Pulmonary artery endothelial cell (primary cell): ENCODE measurements around the gene HSPA12B. TPM values are rescaled to one million over a fixed set of nuclear protein-coding genes. Genes with fewer than 3 reads are reported as not detected.

ENCODE experiments used
- DNase-seq: peaks from one replicate; pipeline ENCODE4 v3.0.0-alpha.2; 2011; ENCODE audit warnings: low read depth, low spot score
- total RNA-seq: library from RNA; depleted of rRNA; stranded (reverse); fragments of >200 nt; gene quantifications from 2 replicates; pipeline ENCODE4 v1.2.3, GENCODE V29; 2014

The HSPA12B gene
- total RNA-seq, 1 donor from 2014 or later, result 7.9 TPM

DNA sequence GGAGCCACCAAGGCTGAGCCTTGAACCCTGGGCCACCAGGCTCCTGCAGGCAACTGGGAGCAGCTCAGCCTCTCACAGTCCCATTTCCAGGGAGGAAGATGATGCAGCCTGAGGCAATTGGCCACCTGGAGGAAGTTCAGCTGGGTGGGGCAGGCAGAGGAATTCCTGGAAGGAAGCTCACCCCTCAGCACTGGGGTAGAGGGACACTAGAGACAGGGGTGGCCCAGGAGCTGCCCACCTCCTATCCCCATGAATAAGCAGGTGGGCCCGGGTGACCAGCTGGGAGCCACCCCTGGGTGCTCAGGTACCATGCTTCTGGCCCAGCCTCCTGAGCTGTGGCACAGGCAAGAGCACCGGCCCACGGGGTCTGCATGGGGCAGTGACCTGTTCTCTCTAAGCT is 3.6 kb upstream of the HSPA12B start:
- no peak for DNase-seq

DNA sequence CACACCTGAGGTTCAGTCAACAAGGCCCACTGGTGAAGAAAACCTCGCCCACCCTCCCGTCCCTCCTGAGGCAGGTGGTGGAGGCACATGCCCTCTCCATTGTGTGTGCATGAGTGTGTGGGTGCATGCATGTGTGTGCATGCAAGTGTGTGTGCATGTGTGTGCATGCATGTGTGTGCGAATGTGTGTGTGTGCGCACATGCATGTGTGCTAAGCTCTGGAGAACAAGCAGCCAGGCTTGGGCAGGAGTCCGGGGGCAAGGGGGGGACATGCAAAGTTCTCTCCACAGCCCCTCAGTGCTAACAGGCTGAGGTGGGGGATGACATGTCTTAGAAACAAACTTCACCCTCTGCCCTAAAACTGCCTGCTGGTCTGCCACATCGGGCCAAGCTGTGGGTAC is 3.1 kb upstream of the HSPA12B start:
- DNase-seq, result no peak

- DNase-seq, result no peak
Measured at GRCh38 chr20:3729811-3730540, 2.5 kb upstream of the HSPA12B start.

DNA sequence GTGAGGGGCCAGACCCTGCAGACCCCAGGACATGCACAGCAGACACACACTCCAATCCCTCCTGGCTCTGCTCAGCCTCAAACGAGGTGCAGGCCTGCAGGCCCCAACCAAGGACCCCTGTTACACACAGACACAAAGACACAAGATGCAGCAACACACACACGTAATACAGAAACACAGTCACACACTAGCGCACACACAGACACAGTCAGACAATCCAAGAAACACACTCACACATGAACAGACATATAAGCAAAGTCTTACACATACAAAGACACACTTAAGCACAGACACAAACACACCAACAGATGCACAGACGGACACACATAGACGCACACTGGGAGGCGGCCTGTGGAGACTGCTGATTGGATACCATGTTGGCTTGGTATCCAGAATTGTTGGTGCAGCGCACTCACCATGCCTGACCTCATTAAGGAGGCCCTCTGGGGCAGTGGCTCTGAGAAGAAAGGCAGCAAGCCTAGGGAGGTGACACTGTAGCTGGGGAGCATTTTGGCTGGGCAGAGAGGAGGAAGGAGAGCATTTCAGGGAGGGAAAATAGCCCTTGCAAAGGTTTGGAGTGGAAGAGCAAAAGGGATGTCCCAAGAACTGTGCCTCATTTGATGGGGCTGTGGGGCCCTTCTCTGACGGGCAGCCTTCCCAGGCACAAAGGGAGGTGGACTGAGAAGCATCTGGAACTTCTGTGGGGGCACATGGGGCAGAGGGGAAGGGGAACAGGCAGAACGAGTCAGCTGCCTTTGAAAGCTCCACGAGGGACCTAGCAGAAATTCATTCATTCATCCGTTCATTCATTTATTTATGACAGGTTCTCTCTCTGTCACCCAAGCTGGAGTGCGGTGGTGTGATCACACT is 1.4 kb upstream of the HSPA12B start:
- DNase-seq, result no peak

DNA sequence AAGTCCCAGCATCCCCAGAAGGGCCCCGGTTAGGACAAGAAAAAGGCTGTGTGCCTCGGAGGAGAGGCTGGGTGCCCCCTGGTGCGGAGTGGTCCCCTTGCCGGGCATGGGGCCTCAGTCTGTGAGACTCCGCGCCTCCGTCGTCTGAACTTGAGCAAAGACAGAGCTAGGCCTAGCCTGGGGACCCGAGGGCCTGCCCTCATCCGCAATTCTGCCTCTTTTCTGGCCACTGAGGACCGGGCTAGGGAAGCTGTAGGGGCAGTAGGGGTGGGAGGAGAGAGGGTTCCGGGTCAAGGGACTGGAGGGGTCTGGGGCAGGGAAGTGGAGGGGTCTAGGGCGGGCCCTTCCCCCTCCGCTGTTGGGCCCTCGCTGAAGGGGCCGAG is 550 bp upstream of the HSPA12B start:
- DNase-seq, result no peak

DNA sequence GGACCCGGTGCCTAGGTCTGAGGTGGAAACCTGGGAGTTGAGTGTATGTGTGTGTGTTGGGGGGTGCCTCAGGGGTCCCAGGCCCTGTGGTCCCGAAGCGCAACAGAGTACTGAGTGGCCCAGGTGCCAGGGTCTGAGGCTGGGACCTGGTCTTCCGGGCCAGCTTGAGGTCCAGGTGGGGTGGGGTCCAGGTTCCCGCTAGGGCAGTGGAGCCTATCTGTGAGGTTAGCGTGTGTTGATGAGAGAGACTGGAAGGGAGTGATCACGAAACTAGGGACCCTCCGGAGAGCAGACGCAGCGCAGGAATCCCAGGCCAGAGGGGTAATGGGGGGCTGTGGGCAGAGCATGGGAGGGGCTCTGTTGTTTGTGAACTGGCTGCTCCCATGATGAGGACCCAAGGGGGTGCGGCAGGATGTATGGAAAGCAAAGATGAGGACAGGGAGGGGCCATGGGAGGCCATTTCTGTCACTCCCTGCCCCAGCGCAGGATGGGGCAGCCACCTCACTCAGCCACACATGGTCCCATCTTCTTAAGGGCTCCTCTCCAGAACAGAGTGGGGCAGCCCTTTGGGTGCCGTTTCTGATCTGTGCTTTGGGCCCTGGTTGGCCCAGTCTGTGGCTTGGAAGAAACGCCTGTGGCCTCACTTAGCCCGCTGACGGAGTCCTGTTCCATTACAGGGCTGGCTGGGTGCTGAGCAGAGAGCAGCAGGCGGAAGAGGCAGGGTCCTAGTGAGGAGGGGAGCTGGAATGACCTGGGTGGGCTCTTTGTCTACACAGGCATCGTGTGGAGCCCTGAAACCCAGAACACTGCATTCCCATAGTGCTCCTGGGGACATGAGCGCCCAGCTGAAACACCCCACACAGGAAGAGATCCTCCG is 872 bp downstream of the HSPA12B start:
- DNase-seq, result no peak

- no peak for DNase-seq
Measured at GRCh38 chr20:3734111-3734843, 1.8 kb downstream of the HSPA12B start.

- DNase-seq, result no peak
Measured at GRCh38 chr20:3735768-3736167, 3.3 kb downstream of the HSPA12B start.

GRCh38 chr20:3738111-3739053 is 5.9 kb downstream of the HSPA12B start:
- no peak for DNase-seq

DNA sequence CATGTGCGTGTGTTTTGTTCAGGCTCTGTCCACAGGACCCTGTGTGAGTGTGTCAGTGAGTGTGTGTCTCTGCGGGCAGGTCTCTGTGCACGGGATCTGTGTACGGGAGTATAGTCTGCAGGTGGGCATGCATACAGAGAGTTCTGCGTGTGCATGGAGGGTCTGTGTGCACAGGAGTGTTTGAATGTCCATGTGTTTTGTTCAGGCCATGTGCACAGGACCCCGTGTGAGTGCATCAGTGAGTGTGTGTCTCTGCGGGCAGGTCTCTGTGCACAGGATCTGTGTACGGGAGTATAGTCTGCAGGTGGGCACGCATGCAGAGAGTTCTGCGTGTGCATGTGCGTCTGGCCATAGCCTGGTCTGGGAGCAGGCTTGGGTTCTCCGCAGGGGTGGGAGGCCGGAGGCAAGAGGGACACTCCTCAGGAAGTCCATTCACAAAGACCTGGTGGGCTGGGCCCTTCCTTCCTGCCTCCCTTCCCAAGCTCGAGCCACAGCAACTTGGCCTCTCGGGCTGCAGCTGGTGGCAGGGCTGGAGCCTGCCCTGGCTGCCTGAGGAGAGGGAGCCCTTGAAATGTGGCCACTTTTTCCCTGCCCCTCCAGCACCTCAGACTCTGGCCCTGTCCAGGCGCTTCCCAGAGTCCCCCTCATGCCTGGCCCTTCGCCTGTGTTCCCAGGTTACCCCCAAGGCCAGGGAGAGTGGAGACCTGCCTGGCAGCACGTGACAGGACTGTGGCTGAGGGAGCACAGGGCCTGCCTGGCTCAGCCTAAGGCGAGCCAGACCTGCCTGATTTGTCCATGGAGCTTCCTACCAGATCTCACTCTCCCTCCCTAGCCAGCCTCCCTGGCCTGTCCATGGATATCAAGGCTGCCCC is 6.8 kb downstream of the HSPA12B start:
- DNase-seq, result no peak

DNA sequence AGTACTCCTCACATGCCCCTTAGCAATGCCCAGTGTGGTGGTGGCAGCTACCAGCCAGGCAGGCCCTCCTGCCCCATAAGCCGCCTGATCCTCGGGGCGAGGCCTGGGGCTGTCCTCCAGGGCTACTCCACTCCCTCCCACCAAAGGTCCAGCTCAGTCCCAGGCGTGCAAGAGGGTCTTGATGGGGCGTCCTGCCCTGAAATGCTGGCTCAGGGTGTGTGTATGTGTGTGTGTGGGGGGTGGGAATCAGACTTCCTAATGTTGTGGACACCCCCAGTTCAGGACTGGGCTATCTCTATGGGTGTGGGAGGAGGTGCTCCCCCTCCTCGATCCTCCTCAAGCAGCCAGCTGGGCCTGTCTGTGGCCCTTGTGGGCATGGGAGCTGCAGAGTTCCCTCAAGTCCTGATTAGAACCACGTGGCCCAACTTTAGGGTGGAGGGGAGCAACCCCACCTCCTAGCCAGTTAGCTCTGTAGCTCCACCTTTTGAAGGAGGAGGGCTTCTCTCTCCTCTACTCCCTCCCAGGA is 7.5 kb downstream of the HSPA12B start:
- no peak for DNase-seq

DNA sequence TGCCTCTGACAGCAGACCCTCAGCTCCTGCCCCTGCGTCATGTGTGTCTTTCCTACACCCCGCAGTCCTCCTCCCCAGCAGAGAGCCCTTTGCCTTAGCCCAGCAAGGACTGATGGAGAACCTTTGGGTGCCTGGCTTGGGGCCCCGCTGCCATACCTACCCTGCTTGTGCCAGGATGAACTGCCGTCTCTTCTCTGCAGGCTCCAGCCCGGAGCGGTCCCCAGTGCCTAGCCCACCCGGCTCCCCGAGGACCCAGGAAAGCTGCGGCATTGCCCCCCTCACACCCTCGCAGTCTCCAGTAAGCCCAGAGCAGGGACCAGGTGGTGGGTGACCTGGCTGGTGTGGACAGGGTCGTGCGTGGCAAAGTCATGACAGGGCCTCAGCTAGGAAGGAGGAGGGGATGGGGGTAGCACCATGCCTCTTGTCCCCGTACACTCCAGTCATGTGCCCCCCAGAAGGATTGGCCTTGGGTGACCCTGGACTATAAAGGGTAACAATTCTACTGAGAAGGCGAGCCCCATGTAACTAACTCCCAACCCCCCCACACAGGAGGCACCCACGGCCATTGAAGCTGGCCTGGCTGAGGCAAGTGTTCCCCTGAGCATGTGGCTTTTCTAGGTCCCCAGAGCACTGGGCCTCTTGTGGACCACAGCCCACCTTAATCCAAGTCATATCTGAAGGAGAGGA is 8.3 kb downstream of the HSPA12B start:
- DNase-seq, result no peak

DNA sequence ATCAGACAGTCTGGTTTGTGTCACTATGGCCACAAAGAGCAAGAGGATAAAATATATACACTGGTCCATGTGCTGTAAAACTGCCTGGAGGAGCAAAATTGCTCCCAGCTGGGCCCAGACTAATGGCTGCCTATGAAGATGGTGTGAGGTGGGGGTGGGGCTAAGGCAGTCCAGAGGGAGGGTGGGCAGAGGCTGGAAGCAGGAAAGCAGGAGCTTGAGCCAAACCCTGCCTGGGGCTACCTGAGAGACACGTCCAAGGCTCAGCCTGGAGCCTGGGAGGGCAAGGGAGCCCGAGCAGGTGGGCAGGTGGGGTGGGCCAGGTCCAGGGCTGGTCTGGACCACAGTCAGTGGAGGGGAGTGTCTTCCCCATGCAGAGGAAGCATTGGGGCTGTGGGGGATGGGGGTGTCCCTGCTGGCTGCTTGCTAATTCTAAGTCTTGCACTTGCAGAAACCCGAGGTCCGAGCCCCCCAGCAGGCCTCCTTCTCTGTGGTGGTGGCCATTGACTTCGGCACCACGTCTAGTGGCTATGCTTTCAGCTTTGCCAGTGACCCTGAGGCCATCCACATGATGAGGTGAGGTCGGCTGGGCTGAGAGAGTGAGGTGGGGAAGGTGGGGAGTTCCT is 9.5 kb downstream of the HSPA12B start:
- no peak for DNase-seq

DNA sequence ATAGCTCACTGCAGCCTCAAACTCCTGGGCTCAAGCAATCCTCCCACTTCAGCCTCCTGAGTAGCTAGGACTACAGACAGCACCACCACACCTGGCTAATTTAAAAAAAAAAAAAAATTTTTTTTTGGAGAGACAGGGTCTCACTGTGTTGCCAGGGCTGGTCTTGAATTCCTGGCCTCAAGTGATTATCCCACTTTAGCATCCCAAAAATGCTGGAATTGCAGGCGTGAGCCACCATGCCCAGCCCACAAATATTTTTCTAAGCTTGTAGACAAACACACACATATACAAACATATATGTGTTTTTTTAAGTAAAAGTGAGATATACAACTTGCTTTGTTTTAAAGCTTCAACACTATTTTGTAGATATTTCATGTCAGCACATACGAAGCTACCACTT is 10.8 kb downstream of the HSPA12B start:
- no peak for DNase-seq

DNA sequence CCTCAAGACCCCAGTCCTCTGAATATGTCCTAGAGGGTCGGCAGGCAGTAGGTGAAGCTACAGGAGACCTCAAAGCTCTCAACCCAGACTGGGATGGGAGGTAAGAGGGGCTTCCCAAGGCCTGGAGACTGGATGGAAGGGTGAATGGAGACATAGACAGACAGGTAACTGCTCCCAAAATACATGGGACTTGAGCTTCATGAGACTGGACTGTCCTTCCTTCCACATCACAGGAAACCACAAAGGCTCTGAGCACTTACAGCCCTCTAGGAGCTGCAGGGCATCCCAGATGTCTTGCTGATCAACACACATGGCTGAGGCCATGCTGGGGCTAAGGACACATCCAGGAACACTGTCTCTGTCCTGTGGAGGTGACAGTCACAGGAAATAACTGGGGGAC is 11.6 kb downstream of the HSPA12B start:
- DNase-seq, result no peak

GRCh38 chr20:3744806-3745685 is 12.6 kb downstream of the HSPA12B start:
- no peak for DNase-seq

DNA sequence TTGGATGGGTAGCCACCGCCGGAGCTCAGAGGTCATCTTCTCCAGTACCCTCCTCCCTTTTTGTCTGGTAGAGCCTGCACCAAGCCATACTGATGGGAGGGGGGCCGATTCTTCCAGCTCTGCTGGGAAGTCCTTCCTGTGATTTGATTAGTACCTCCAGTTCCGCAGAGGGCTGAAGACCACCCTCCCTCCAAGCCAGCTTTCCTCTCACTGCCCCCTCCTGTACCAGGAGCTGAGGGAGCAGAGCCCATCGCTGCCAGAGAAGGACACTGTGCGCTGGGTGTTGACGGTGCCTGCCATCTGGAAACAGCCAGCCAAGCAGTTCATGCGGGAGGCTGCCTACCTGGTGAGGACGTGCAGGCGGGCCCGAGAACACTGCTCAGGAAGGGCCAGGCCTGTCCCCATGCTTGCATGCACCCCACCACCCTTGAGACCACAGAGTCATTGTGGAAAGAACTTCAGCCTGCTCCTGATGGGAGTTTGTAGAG is 13.2 kb downstream of the HSPA12B start:
- no peak for DNase-seq
